H9 (cell line): ENCODE measurements around the gene CLC. TPM values are rescaled to one million over a fixed set of nuclear protein-coding genes. Genes with fewer than 3 reads are reported as not detected.

Experiments
- DNase-seq: peaks from one replicate; pipeline ENCODE4 v3.0.0-alpha.2; 2017
- H2AFZ ChIP-seq: one replicate; pipeline ENCODE4 v1.6.1; 2013; ENCODE audit warnings: mild to moderate bottlenecking, low read length, control low read depth, moderate library complexity
- H2AK5ac ChIP-seq: 2 replicates; pipeline ENCODE4 v1.6.1; 2013; ENCODE audit warnings: low read length, control low read depth, mixed read lengths; ENCODE audit not compliant: insufficient read length
- H2BK120ac ChIP-seq: one replicate; pipeline ENCODE4 v1.6.1; 2013; ENCODE audit warnings: low read depth, mild to moderate bottlenecking, low read length, control low read depth, inconsistent platforms; ENCODE audit not compliant: poor library complexity, severe bottlenecking
- H2BK12ac ChIP-seq: 2 replicates; pipeline ENCODE4 v1.6.1; 2013; ENCODE audit warnings: low read length, control low read depth, mixed read lengths, low read depth; ENCODE audit not compliant: insufficient read length
- H2BK15ac ChIP-seq: 2 replicates; pipeline ENCODE4 v1.6.1; 2013; ENCODE audit warnings: low read depth, low read length, control low read depth
- H2BK20ac ChIP-seq: one replicate; pipeline ENCODE4 v1.6.1; 2013; ENCODE audit warnings: low read depth, mild to moderate bottlenecking, low read length, control low read depth, inconsistent platforms; ENCODE audit not compliant: poor library complexity, severe bottlenecking
- H2BK5ac ChIP-seq: 2 replicates; pipeline ENCODE4 v1.6.1; 2013; ENCODE audit warnings: low read length, control low read depth, mixed read lengths; ENCODE audit not compliant: insufficient read length
- H3K14ac ChIP-seq: 2 replicates; pipeline ENCODE4 v1.6.1; 2013; ENCODE audit warnings: low read length, control low read depth; ENCODE audit not compliant: insufficient read depth
- H3K18ac ChIP-seq: 2 replicates; pipeline ENCODE4 v1.6.1; 2013; ENCODE audit warnings: low read depth, mild to moderate bottlenecking, mixed read lengths, low read length, control low read depth; ENCODE audit not compliant: insufficient read length
- H3K23ac ChIP-seq: 2 replicates; pipeline ENCODE4 v1.6.1; 2013; ENCODE audit warnings: low read length, control low read depth, mixed read lengths, low read depth; ENCODE audit not compliant: insufficient read length
- H3K23me2 ChIP-seq: 2 replicates; pipeline ENCODE4 v1.6.1; 2013; ENCODE audit warnings: low read depth, mild to moderate bottlenecking, mixed read lengths, low read length, control low read depth; ENCODE audit not compliant: insufficient read length, poor library complexity, severe bottlenecking
- H3K27ac ChIP-seq: 2 replicates; pipeline ENCODE4 v1.5.1; 2013; ENCODE audit warnings: low read length, control low read depth, mixed read lengths, low read depth; ENCODE audit not compliant: insufficient read length
- H3K27me3 ChIP-seq: 2 replicates; pipeline ENCODE4 v1.6.1; 2013; ENCODE audit warnings: low read length, control low read depth, inconsistent platforms; ENCODE audit not compliant: insufficient read depth
- H3K4ac ChIP-seq: 2 replicates; pipeline ENCODE4 v1.6.1; 2013; ENCODE audit warnings: low read depth, mild to moderate bottlenecking, control low read depth, inconsistent platforms, low read length, moderate library complexity
- H3K4me1 ChIP-seq: 2 replicates; pipeline ENCODE4 v1.6.1; 2013; ENCODE audit warnings: low read length, control low read depth, inconsistent platforms; ENCODE audit not compliant: insufficient read depth
- H3K4me2 ChIP-seq: 2 replicates; pipeline ENCODE4 v1.6.1; 2013; ENCODE audit warnings: low read length, control low read depth, mixed read lengths; ENCODE audit not compliant: insufficient read length, insufficient read depth
- H3K56ac ChIP-seq: 2 replicates; pipeline ENCODE4 v1.6.1; 2013; ENCODE audit warnings: low read depth, mild to moderate bottlenecking, mixed read lengths, low read length, control low read depth; ENCODE audit not compliant: insufficient read length
- H3K79me1 ChIP-seq: 2 replicates; pipeline ENCODE4 v1.6.1; 2013; ENCODE audit warnings: low read depth, mild to moderate bottlenecking, moderate library complexity, low read length, control low read depth, inconsistent platforms; ENCODE audit not compliant: insufficient read depth, poor library complexity, severe bottlenecking
- H3K79me2 ChIP-seq: 2 replicates; pipeline ENCODE4 v1.6.1; 2013; ENCODE audit warnings: low read length, control low read depth, inconsistent platforms; ENCODE audit not compliant: insufficient read depth
- H3K9ac ChIP-seq: 2 replicates; pipeline ENCODE4 v1.6.1; 2013; ENCODE audit warnings: low read length, control low read depth, mixed read lengths; ENCODE audit not compliant: insufficient read length; ENCODE audit errors: extremely low read depth
- H3K9me3 ChIP-seq: one replicate; pipeline ENCODE4 v1.6.1; 2013; ENCODE audit warnings: low read depth, low read length, inconsistent platforms; ENCODE audit not compliant: control insufficient read depth
- H3T11ph ChIP-seq: one replicate; pipeline ENCODE4 v1.6.1; 2013; ENCODE audit warnings: mild to moderate bottlenecking, low read length, control low read depth, inconsistent platforms
- H4K20me1 ChIP-seq: one replicate; pipeline ENCODE4 v1.6.1; 2013; ENCODE audit not compliant: control insufficient read depth, insufficient read length, insufficient read depth
- H4K5ac ChIP-seq: 2 replicates; pipeline ENCODE4 v1.6.1; 2013; ENCODE audit warnings: low read depth, mild to moderate bottlenecking, mixed read lengths, low read length, control low read depth; ENCODE audit not compliant: insufficient read length
- H4K8ac ChIP-seq: replicated peaks from 2 replicates; pipeline ENCODE4 v1.6.1; 2013; ENCODE audit warnings: low read length, control low read depth, mixed read lengths, low read depth; ENCODE audit not compliant: insufficient read length
- H4K91ac ChIP-seq: 2 replicates; pipeline ENCODE4 v1.6.1; 2013; ENCODE audit warnings: low read depth, mild to moderate bottlenecking, moderate library complexity, mixed read lengths, low read length, control low read depth; ENCODE audit not compliant: insufficient read length
- H3K27ac Mint-ChIP-seq, 3 experiments: 2 replicates in 2 of 3; 3 replicates in 1 of 3; pipeline ENCODE4 v1.8.0; 2020 to 2021; ENCODE audit warnings: mixed read lengths in 3 of 3, mild to moderate bottlenecking in 1 of 3, moderate library complexity in 1 of 3
- H3K27me3 Mint-ChIP-seq: 2 replicates; pipeline ENCODE4 v1.8.0; 2021; ENCODE audit warnings: low read depth, mild to moderate bottlenecking, moderate library complexity, mixed read lengths
- H3K36me3 Mint-ChIP-seq, 3 experiments: 2 replicates in 2 of 3; 3 replicates in 1 of 3; pipeline ENCODE4 v1.8.0; 2020 to 2021; ENCODE audit warnings: low read depth in 3 of 3, mixed read lengths in 3 of 3; ENCODE audit not compliant: insufficient read depth in 1 of 3
- H3K4me1 Mint-ChIP-seq, 2 experiments: 2 replicates each; pipeline ENCODE4 v1.8.0; 2020; ENCODE audit warnings: mixed read lengths in 2 of 2
- H3K4me3 Mint-ChIP-seq, 2 experiments: 2 replicates in 1 of 2; 3 replicates in 1 of 2; pipeline ENCODE4 v1.8.0; 2020 to 2021; ENCODE audit warnings: mild to moderate bottlenecking in 2 of 2, mixed read lengths in 2 of 2, moderate library complexity in 1 of 2
- H3K9me3 Mint-ChIP-seq, 2 experiments: 2 replicates in 1 of 2; 3 replicates in 1 of 2; pipeline ENCODE4 v1.8.0; 2020; ENCODE audit warnings: mild to moderate bottlenecking in 2 of 2, mixed read lengths in 2 of 2, moderate library complexity in 1 of 2
- WGBS: extraction: QIAGEN DNeasy Blood & Tissue Kit; methylation state at CpG from one replicate; pipeline ENCODE4 v1.1.7; 2013; ENCODE audit warnings: missing lambda C conversion rate, low lambda C conversion rate, mixed read lengths; ENCODE audit not compliant: insufficient read length; ENCODE audit errors: extremely low coverage; 5-methylcytosine and 5-hydroxymethylcytosine counted together
- total RNA-seq: library from RNA; stranded (reverse); gene quantifications from 2 replicates; pipeline ENCODE4 v1.2.1, GENCODE V29; 2021
- TF ChIP-seq, protein P1 (sequence below): fragments of 200-600 bp; sonication (generic); conservative IDR thresholded peaks from 3 replicates; pipeline ENCODE4 v1.8.0; 2021; ENCODE audit warnings: antibody characterized with exemption, mild to moderate bottlenecking

The CLC gene
- total RNA-seq, 1 experiment from 2014 or later = 0.39 TPM

DNA sequence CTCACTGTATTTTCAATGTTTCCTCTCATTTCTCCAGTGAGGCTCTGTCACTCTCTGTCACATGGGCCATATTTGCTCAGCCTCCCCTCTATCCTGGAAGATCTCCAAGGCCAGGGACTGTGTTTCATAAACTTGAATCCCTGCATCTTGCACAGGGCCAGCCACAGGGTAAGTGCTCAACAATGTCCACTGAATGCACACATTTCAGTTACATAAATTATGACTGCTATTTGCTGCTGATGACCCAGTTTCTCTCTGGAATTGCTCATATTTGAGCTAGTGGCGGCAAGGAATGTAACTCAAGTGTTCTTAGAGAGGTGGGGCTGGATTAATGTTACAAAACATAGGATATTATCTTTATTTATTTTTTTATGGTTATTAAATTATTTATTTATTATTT, 6.1 kb downstream of the CLC start:
- Mint-ChIP-seq H3K4me1 (no peaks in the 10 kb centered on the region), H3K9me3 (peaks cover 0 to 2% of the 10 kb centered on the region in 2 experiments; a peak in 1 of 5 replicates), H3K36me3 (no peaks in the 10 kb centered on the region), H3K4me3 (no peak overlapping the region), H3K27ac (no peak overlapping the region), H3K27me3 (peaks cover 1% of the 10 kb centered on the region)
- no peaks in the 10 kb centered on the region for H3K79me1 ChIP-seq
- WGBS = no CpG with 5 or more reads among the region's 1 CpG
- H3K14ac ChIP-seq = no peak overlapping the region
- H3K79me2 ChIP-seq = no peaks in the 10 kb centered on the region
- H3K9me3 ChIP-seq = no peaks in the 10 kb centered on the region
- H3K18ac ChIP-seq = no peak overlapping the region
- H3K27me3 ChIP-seq = no peaks in the 10 kb centered on the region
- no peak overlapping the region for H2BK12ac ChIP-seq
- H4K5ac ChIP-seq = no peak overlapping the region
- H4K20me1 ChIP-seq = no peaks in the 10 kb centered on the region
- H3K9ac ChIP-seq = no peak overlapping the region
- H2AFZ ChIP-seq = no peak overlapping the region
- H4K8ac ChIP-seq = no peak overlapping the region
- TF ChIP-seq, protein P1, sequence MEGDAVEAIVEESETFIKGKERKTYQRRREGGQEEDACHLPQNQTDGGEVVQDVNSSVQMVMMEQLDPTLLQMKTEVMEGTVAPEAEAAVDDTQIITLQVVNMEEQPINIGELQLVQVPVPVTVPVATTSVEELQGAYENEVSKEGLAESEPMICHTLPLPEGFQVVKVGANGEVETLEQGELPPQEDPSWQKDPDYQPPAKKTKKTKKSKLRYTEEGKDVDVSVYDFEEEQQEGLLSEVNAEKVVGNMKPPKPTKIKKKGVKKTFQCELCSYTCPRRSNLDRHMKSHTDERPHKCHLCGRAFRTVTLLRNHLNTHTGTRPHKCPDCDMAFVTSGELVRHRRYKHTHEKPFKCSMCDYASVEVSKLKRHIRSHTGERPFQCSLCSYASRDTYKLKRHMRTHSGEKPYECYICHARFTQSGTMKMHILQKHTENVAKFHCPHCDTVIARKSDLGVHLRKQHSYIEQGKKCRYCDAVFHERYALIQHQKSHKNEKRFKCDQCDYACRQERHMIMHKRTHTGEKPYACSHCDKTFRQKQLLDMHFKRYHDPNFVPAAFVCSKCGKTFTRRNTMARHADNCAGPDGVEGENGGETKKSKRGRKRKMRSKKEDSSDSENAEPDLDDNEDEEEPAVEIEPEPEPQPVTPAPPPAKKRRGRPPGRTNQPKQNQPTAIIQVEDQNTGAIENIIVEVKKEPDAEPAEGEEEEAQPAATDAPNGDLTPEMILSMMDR = no peak
- no peak overlapping the region for H2BK120ac ChIP-seq
- no peak overlapping the region for H3K23ac ChIP-seq
- no peak overlapping the region for H2BK15ac ChIP-seq
- no peak overlapping the region for H3K4ac ChIP-seq
- no peak overlapping the region for H3K4me2 ChIP-seq
- H3K23me2 ChIP-seq = no peaks in the 10 kb centered on the region
- H2AK5ac ChIP-seq = no peak overlapping the region
- no peak overlapping the region for H3K27ac ChIP-seq
- H3K56ac ChIP-seq = no peak overlapping the region
- H2BK5ac ChIP-seq = no peak overlapping the region
- H2BK20ac ChIP-seq = no peak overlapping the region
- no peaks in the 10 kb centered on the region for H3K4me1 ChIP-seq
- no peak overlapping the region for H4K91ac ChIP-seq
- no peak for DNase-seq
- H3T11ph ChIP-seq = no peak overlapping the region
